COLO668 (cell line): ENCODE data around the gene SPEM1.

ENCODE experiments used
- DNase-seq: peaks from one replicate; lab custom pipeline; 2025; ENCODE audit not compliant: unreplicated experiment; lab: John Stamatoyannopoulos, UW

SPEM1 gene

DNA sequence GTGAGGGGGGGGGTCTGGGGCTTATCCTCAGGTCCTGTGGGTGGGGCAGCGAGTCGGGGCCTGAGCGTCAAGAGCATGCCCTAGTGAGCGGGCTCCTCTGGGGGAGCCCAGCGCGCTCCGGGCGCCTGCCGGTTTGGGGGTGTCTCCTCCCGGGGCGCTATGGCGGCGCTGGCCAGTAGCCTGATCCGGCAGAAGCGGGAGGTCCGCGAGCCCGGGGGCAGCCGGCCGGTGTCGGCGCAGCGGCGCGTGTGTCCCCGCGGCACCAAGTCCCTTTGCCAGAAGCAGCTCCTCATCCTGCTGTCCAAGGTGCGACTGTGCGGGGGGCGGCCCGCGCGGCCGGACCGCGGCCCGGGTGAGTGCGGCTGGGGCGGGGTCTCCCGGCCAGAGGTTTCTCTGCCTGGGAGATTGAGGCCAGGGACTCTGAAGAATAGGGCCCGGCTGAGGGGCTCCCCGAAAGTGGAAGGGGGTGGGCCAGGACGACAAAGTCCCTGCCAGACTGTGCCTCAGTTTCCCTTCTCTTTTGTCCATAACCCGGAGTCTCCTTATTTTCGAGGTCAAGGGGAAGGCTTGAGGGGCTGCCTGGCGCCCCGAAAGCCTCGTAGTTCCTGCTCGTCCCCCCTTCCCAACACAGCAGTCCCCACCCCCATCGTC is 19.5 kb downstream of the SPEM1 start, which contains the start of gene FGF11:
FGF11 (plus strand) TSS at position 51 of the 651 bp plus-strand sequence; CDS start at position 160, 109 bp downstream.
- no peak for DNase-seq

DNA sequence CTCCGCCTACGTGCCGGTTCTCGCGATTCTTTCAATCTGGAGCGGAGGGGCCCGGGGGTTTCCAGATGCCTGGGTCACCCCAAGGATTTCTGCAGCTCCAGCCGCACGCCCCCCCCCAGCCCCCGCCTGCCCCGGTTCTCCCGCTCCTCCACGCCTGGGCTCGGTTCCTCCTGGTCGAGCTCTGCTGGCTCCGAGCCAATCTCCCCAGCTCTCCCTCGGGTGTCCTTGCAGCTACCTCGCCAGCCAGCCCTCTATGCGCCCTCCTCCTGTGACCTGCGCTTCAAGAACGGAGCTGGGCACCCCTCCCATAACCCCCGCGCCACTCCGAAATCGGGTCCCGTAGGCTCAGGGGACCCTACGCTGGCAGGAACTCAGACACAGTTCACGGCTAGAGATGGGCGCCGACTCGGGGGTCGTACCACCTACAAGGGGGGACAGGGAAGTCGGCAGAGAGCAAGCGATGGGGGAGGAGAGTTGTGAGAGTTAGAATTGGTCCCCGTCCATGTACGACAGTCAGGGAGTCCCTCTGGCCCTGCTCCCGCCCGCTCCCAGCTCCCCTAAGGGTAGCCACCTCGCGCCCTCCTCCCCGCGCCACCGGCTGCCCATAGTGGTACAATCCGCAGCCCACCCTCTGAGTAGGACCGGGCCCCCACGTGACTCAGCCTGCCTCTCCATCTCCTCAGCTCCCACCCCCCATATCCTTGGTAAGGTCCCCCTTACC is 20.1 kb downstream of the SPEM1 start:
- DNase-seq: peak; percentile 23

DNA sequence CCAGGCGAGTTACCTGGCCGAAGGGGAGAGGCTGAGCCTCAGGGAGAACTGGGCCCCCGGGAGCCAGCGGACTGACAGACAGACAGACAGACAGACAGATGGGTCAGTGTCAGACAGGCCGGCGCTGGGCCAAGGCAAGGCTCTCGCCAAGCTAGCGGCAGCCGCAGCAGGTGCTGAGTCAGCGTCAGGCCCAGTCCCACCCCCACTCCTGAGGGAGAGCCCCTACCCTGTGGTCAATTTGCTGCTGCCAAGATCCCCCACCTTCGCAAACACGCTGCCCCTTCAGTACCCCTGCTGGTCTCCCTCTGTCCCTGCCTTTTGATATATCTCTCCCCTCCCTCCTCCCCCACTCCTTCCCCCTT is 20.7 kb downstream of the SPEM1 start:
- no peak for DNase-seq

DNA sequence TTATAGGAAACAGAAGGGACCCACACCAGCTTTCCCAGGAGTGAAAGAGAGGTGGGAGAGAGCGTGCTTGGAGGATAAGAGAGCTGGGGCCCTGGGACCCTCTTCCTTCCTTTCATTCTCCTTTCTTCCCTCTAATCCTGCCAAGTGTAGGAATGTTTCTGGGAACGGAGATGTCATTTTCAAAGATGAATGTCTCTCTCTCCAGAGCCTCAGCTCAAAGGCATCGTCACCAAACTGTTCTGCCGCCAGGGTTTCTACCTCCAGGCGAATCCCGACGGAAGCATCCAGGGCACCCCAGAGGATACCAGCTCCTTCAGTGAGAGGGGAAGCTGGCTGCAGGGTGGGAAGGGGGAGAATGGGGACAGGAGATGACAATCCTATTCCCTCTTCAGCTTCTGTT is 21.1 kb downstream of the SPEM1 start:
- DNase-seq: no peak

DNA sequence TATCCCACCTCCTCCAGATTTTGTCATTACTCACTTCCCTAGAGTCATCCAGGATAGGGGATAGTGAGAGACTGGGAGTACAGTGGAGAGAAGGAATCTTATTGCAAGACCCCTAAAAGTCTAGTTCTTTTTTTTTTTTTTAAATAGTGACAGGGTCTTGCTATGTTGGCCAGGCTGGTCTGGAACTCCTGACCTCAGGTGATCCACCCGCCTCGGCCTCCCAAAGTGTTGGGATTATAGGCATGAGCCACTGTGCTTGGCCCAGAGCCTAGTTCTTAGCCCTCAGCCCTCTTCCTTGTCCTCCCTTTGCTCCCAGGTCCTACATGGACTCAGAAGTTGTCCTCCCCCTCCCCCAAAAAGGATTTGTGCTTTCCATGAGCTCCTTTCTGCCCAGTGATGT is 22.0 kb downstream of the SPEM1 start:
- no peak for DNase-seq

DNA sequence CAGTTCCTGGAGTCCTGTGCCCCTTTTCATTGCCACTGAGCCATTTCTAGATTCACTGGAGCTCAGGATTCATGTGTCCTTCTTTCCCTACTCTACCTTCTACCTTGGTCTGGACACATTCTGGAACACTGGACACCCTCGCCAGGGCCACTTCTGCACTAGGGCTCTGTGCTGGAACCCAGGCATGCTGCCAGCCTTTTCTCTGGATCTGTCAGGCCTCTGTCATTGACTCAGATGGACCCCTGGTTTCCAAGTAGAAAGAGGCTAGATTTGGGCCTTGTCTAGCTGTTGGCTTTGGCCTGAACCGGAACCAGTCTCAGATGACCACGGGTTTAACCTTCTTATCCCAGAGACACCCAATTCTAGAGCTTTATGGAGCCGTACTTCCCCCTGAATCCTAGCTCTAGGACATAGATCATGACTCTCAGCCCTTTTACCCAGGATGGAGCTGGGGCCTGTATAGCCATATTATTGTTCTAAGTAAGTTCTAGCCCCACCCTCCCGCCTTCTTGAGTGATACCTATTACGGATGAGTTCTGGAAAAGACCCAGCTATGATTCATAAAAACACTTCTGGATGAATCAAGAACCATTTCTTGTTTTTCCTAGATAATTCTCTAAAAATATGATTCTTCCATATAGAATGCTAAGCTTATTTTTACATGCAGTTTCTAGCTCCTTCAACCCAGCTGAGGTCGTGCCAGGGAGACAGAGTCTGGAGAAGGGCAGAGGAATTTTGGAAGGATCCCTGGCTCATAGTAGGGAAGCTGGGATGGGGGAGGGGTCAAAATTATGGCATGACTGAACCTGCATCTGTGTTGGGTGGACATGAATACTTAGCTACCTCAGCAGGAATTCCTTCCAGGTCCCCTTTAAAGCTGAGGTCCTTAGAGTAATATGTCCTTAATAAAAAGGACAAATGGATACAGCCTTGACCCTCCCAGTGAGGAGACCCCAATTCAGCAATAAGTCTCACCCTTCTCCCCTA is 23.7 kb downstream of the SPEM1 start:
- DNase-seq: no peak

DNA sequence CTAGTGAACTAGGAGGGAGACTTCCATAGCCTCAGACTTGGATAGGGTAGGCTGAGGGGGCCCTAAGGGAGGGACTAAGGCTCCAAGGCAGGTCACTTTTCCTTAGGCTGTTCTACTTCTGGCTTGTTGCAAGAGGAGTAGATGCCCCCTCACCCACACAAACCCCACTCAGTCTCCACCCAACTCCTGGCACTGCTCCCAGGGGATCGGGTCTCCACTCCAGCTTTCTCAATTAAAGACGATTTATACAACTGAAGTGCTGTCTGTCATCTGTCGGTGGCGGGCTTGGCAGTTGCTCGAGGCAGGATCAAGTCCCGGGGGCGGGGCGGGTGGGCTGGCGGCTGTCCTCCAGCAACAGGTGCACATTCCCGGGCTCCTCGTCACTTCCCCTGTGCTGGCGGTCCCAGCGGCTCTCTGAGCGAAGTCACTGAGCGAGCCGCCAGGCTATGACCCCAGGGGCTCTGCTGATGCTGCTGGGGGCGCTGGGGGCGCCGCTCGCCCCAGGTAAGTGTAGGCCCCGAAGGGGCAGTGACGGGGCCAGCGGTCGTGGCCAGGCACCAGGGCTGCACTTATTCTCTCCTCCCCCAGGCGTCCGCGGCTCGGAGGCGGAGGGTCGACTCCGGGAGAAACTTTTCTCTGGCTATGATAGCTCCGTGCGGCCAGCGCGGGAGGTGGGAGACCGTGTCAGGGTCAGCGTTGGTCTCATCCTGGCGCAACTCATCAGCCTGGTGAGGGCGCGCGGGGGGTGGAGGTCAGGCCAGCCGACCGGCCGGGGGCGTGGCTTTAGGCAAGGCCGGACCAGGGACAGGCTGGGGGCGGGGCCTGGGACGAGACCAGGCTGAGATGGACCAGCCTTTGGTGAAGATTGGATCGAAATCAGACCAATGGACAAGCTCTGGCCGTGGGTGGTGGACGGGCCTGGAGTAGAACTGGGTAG is 24.8 kb downstream of the SPEM1 start, which contains the start of gene CHRNB1:
CHRNB1 (plus strand) TSS at position 380 of the 937 bp plus-strand sequence; CDS start at position 447, 67 bp downstream.
- peak; percentile 5 for DNase-seq

DNA sequence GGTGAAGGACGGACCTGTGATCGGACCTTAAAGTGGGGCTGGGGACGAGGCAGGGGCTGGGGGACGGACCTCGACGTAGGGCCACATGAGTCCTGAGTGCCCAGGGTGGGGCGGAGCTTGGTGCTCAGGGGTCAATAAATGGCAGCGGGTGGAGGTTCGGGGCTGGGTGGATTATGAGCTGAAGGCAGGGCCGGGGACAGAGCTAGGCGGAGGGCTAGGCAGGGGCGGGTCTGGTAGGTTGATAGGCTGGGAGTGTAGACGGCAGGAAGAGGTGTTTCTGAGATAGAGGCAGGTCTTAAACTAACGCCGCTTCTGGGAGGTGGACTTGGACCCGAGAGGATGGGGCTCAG is 25.5 kb downstream of the SPEM1 start:
- no peak for DNase-seq

DNA sequence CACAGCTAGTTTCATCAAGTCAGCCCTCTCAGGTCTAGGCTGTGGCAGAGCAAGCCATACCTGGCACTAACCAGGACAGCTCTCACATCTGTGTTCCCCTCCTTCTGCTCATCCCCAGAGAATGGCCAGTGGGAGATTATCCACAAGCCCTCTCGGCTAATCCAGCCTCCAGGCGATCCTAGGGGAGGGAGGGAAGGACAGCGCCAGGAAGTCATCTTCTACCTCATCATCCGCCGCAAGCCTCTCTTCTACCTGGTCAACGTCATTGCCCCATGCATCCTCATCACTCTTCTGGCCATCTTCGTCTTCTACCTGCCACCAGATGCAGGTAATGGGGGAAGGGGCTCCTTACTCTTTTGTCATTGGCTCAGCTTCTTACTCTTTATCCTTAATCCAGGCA is 28.3 kb downstream of the SPEM1 start:
- DNase-seq: no peak

DNA sequence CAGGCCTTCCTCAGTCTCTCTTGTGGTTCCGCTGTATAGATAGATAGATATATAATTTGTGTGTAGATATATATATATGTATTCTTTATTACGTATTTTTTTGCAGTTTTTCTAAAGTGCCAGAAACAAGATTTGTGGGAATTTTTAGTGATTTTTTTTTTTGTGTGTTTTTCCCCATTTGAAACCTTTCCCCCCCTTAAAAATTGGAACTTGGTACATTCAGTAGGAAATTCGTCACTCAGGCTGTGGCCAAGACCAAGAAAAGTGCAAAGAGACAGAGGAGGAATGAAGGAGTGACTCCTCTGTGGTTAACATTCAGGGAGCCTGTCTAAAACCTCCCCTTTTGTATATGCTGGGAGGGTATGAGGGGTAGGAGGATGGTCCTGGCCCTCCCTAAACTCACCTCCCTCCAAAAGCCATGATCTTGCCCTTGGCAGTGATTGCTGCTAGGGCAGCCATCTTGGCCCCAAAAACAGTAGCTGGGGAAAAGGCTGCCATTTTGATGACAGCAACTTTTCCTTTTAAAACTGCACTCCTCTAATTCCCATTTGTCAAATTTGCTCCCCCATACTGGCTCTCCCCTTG is 39.9 kb downstream of the SPEM1 start:
- no peak for DNase-seq

DNA sequence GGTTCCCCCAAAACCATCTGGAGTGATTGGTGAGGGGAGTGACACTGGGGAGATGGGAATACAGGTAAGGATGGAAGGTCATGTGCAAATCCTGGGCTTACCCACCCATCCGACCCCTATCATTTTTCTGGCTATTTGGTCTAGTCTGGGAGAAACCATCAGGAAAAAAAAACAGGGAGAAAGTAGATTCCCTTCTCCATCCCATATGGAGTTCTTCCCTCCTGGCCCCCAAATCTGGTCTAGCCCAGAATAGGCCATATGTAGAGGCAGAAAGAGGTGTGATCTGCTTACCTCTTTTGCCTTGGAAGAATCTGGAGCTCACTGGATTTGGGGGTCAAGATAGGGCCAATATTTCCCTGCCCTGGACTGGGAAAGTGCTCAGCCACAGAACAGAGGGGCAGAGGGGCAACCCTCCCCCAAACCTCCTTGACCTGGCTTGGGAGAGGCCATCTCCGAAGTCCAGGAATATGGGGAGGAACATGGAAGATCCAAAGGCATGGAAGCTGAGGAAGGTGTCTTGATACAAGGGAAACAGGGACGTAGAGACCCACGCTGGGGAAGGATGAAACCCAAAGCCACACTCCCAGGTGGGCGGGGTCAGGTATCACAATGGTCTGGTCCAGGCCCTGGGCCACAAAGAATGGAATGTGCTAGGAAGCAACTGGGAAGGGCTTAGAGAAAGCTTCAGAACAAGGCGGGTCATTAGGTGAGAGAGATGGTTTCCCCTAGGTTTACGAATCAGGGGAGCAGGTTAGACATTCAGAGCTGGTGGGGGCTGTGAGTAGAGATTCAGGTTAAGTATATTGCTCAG is 40.9 kb downstream of the SPEM1 start:
- no peak for DNase-seq

DNA sequence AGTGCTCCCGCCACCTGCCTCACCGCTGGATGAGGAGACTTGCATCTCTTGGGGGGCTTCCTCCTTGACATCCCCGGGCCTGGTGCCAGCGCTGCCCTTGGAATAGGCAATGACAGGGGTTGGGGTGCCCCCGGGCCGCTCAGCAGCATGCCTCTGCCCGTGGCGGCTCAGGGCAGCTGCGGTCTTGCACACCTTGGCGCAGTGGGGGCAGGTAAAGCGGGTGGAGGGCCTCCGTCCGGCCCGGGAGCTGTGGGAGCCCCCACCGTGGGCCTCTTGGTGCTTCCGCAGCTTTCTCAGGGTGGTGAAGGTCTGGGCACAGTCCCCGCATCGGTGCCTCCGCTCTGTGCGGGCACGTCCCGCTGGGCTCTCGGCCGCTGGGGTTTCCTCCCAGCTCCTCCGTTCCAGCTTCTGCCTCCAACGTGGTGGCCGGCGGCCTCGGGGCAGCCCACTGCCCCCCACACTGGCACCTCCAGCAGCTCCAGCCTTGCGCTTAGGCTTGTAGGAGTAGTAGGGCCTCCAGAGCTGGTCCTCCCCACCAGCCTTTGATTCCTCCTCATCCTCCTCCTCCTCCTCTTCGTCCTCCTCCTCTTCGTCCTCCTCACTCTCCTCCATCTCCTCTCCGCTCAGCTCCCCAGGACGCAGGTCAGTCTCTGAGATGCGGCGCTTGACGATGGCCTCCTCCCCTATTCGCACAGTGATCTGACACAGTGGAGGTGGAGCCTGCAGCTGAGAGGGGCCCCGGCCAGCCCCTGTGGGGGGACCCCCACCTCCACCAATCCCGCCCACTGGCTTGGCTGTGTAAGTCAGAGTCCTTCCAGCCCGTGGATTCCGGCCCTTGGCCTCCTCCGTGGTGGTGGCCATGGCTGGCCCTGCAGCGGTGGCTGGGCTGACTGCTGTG is 42.6 kb downstream of the SPEM1 start:
- no peak for DNase-seq

DNA sequence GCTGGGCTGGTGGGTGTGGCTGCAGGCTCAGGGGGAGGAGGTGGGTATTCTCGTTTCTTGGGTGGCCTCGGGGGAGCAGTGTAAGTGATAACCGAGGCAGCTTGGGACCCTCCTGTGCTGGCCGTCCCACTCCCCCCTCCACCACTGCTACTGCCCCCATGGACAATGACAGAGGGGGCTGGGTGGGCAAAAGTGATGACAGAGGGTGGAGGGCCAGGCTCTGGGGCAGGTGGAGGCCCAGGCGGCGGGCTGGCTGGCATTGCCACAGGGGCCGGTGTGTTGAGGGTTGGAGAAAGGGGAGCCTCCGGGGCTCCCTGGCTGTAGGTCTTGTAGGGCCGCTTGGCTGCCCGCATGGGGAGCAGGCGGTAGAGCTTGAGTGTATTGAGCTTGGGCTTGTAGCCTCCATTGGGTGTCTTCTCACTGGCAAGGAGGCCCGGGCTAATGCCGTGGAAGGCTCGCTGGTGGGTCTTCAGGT is 43.3 kb downstream of the SPEM1 start:
- DNase-seq: no peak

DNA sequence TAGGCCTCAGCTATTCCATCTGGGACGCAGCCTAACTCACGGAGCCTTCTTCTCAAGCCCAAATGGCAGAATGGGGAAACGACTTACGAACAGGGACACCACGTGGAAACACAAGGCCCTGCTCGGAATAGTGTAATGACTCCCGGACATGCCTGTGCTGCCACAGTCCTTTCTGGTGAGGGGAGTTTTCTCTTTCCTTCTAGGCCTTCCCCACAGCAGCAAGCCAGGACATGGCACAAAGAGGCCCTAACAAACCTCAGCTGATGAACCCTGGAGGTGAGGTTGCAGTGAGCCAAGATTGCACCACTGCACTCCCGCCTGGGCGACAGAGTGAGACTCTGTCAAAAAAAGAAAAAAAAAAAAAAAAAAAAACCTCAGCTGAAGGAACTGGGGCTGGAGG is 44.0 kb downstream of the SPEM1 start:
- no peak for DNase-seq

DNA sequence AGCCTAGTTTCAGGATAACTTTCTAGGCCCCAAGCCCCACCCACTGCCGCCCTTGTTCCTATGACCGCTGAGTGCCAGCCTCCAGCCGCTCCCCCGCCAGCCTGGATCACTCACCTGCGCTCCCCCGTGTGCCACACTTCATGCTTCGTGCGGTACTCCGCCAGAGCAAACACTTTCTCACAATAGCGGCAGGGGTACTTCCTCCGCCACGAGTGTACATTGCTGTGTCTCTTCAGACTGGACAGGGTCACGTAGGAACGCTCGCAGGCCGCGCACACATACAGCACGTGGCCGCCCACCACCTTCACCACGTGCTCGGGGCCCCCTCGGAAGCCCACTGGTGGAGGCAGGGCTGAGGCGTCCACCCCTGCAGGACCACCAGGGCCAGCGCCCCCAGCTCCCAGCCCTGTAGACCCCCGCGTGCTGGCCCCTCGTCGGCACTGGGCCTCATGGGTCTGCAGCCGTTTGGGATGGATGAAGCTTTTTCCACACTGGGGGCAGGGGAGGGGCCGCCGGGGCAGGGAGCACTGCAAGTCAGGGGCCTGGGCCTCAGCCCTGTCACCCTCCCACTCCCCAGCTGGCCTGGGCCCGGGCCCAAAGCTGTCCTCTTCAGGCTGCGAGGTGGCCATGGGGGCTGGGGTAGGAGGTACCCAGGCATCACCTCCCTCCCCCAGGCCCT is 45.6 kb downstream of the SPEM1 start:
- DNase-seq: no peak

DNA sequence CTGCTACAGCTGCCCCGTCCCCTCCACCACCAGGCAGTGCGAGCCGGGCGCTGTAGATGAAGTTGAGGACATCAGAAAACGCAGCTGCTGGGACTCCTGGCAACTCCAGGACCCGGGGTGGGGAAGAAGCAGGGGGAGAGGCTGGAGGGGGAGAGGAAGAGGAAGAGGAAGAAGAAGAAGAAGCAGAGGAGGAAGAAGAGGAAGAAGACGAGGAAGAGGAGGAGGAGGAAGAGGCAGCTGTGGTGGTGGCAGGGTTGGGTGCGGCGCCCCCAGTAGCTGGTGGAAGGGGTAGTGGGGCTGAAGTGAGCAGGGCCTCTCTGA is 46.2 kb downstream of the SPEM1 start:
- no peak for DNase-seq

DNA sequence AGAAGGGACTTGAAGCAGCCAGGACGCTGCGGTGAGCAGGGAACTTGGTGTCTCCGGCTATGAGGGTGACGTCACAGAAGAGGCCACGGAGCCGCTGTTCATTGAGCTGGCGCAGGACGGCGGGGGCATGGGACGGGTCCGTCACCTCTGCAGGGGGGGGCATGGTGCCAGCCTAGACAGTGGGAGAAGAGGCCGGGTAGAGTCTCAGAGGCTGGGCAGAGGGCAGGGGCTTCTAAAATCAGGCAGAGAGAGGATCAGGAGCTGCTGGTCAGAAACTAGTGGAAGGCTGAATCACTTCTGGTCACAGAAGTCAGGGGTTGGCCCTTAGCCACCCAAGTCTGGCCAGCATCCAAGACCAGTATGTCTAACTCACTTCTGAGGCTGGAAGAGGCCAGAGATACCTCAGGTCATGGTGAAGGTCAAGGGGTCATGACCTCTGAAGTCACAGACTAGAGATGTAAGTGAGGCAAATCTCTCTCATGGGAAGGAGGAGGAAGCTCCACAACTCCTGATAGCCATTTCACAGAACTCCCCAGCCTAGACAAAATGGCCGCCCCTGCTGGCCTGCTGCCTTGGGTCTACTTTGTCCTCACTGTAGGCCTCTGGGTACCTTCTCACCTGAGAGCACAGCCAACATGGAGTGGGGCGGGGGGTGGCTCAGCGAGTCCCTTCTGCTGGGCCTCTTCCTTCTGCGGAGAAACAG is 46.7 kb downstream of the SPEM1 start:
- DNase-seq: no peak
